Kidney glomerular epithelial cell (primary cell): ENCODE measurements around the gene CEP78.
"Not testable (repeated sequence)": the region's sequence is repeated elsewhere in the genome, so short reads cannot be mapped to it uniquely, and the experiment has no call there.

Experiments used
- DNase-seq: peaks from one replicate; lab custom pipeline; 2025; lab: John Stamatoyannopoulos, UW

CEP78 gene

GRCh38 chr9:78235762-78236550, at the start of gene CEP78:
TSS of gene CEP78 (plus strand) at chr9:78236075. CDS start at chr9:78236351, 276 bp downstream.
- peak; percentile 79 for DNase-seq

GRCh38 chr9:78187763-78188484, 48.0 kb upstream of the CEP78 start:
- no peak for DNase-seq

GRCh38 chr9:78188594-78188993, 47.3 kb upstream of the CEP78 start:
- DNase-seq = peak; percentile 4

- no peak for DNase-seq
Measured at GRCh38 chr9:78189001-78189400, 46.9 kb upstream of the CEP78 start.

- no peak for DNase-seq
Measured at GRCh38 chr9:78189461-78189860, 46.4 kb upstream of the CEP78 start.

- DNase-seq = no peak
Measured at GRCh38 chr9:78191931-78192330, 43.9 kb upstream of the CEP78 start.

- DNase-seq = no peak
Measured at GRCh38 chr9:78196258-78196657, 39.6 kb upstream of the CEP78 start.

GRCh38 chr9:78201158-78201777, 34.6 kb upstream of the CEP78 start:
- DNase-seq = peak; percentile 5

GRCh38 chr9:78207319-78207718, 28.6 kb upstream of the CEP78 start:
- DNase-seq = no peak

GRCh38 chr9:78207901-78208300, 28.0 kb upstream of the CEP78 start:
- DNase-seq = no peak

GRCh38 chr9:78209127-78209526, 26.7 kb upstream of the CEP78 start:
- no peak for DNase-seq

- no peak for DNase-seq
Measured at GRCh38 chr9:78210841-78211301, 25.0 kb upstream of the CEP78 start.

GRCh38 chr9:78212868-78213267, 23.0 kb upstream of the CEP78 start:
- no peak for DNase-seq

GRCh38 chr9:78213712-78214111, 22.2 kb upstream of the CEP78 start:
- DNase-seq = peak; percentile 73

- DNase-seq = no peak
Measured at GRCh38 chr9:78214492-78214891, 21.4 kb upstream of the CEP78 start.

GRCh38 chr9:78215706-78216105, 20.2 kb upstream of the CEP78 start:
- DNase-seq = no peak

- DNase-seq = no peak
Measured at GRCh38 chr9:78218890-78219289, 17.0 kb upstream of the CEP78 start.

GRCh38 chr9:78221425-78221824, 14.4 kb upstream of the CEP78 start:
- DNase-seq = no peak

- DNase-seq = not testable (repeated sequence)
Measured at GRCh38 chr9:78221841-78222240, 14.0 kb upstream of the CEP78 start.

GRCh38 chr9:78230761-78231160, 5.1 kb upstream of the CEP78 start:
- no peak for DNase-seq

- DNase-seq = not testable (repeated sequence)
Measured at GRCh38 chr9:78232471-78232870, 3.4 kb upstream of the CEP78 start.

- DNase-seq = peak; percentile 43
Measured at GRCh38 chr9:78234810-78235209, 1.1 kb upstream of the CEP78 start.

- DNase-seq = peak; percentile 43
Measured at GRCh38 chr9:78235256-78235761, 566 bp upstream of the CEP78 start.
